ENCODE measurements around the gene EEF1AKMT1.

DNA sequence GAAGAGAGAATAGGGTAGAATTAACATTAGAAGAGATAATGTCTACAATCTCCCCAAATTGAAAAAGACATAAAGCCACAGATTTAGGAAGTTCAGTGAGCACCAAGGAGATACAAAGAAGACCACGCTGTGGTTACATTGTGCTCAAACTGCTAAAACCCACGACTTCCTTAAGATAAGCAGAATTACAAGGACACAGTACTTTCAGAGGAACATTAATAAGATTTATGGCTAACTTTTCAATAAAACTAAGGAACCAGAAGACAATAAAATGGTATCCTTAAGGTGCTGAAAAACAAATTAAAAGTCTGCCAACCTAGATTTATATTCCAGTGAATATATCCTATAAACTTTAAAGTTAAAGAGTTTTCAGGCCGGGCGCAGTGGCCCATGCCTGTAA, 77.7 kb downstream of the EEF1AKMT1 start:
- TF ChIP-seq, protein P1, sequence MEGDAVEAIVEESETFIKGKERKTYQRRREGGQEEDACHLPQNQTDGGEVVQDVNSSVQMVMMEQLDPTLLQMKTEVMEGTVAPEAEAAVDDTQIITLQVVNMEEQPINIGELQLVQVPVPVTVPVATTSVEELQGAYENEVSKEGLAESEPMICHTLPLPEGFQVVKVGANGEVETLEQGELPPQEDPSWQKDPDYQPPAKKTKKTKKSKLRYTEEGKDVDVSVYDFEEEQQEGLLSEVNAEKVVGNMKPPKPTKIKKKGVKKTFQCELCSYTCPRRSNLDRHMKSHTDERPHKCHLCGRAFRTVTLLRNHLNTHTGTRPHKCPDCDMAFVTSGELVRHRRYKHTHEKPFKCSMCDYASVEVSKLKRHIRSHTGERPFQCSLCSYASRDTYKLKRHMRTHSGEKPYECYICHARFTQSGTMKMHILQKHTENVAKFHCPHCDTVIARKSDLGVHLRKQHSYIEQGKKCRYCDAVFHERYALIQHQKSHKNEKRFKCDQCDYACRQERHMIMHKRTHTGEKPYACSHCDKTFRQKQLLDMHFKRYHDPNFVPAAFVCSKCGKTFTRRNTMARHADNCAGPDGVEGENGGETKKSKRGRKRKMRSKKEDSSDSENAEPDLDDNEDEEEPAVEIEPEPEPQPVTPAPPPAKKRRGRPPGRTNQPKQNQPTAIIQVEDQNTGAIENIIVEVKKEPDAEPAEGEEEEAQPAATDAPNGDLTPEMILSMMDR (IDR thresholded peaks at IDR 0.05), result no peak
- TF ChIP-seq POLR2A (IDR thresholded peaks at IDR 0.05), result no peak

All from Peyer's patch (tissue), 4 donors.